HEK293 (cell line): ENCODE measurements around the gene PHF23.

Experiments
- BCL11A ChIP-seq: fragments of 450-650 bp; formaldehyde crosslinking; IDR thresholded peaks from 2 replicates; pipeline ENCODE4 v1.5.1; 2016; ENCODE audit warnings: low read depth, missing biosample characterization, missing genetic modification characterization
- EGR2 ChIP-seq: fragments of 450-650 bp; formaldehyde crosslinking; IDR thresholded peaks from 2 replicates; pipeline ENCODE4 v1.5.1; 2016; ENCODE audit warnings: low read depth, missing biosample characterization, missing genetic modification characterization
- GLI4 ChIP-seq: fragments of 450-650 bp; formaldehyde crosslinking; IDR thresholded peaks from 2 replicates; pipeline ENCODE4 v1.5.1; 2016; ENCODE audit warnings: missing biosample characterization, missing genetic modification characterization
- KLF8 ChIP-seq: fragments of 450-650 bp; formaldehyde crosslinking; IDR thresholded peaks from 2 replicates; pipeline ENCODE4 v1.5.1; 2016; ENCODE audit warnings: missing biosample characterization, missing genetic modification characterization
- SALL2 ChIP-seq: fragments of 450-650 bp; formaldehyde crosslinking; IDR thresholded peaks from 2 replicates; pipeline ENCODE4 v1.5.0; 2017; ENCODE audit warnings: missing biosample characterization, mild to moderate bottlenecking, missing genetic modification characterization, borderline replicate concordance
- SP7 ChIP-seq: fragments of 450-650 bp; formaldehyde crosslinking; IDR thresholded peaks from 2 replicates; pipeline ENCODE4 v1.5.1; 2016; ENCODE audit warnings: missing biosample characterization, missing genetic modification characterization
- ZBTB10 ChIP-seq: fragments of 450-650 bp; formaldehyde crosslinking; IDR thresholded peaks from 2 replicates; pipeline ENCODE4 v1.5.1; 2016; ENCODE audit warnings: missing biosample characterization, missing genetic modification characterization
- ZBTB26 ChIP-seq: fragments of 450-650 bp; formaldehyde crosslinking; optimal IDR thresholded peaks from 2 replicates; pipeline ENCODE3; 2016; ENCODE audit warnings: missing biosample characterization, mild to moderate bottlenecking, missing genetic modification characterization
- ZNF449 ChIP-seq: fragments of 450-650 bp; formaldehyde crosslinking; IDR thresholded peaks from 2 replicates; pipeline ENCODE4 v1.5.1; 2017; ENCODE audit warnings: missing biosample characterization, mild to moderate bottlenecking, missing genetic modification characterization, moderate library complexity
- ZNF48 ChIP-seq: fragments of 450-650 bp; formaldehyde crosslinking; IDR thresholded peaks from 2 replicates; pipeline ENCODE4 v1.5.1; 2016; ENCODE audit warnings: missing biosample characterization, missing genetic modification characterization
- ZNF518A ChIP-seq: fragments of 450-650 bp; formaldehyde crosslinking; conservative IDR thresholded peaks from 2 replicates; pipeline ENCODE4 v1.5.1; 2016; ENCODE audit warnings: low read depth, missing biosample characterization, missing genetic modification characterization
- ZNF548 ChIP-seq: fragments of 450-650 bp; formaldehyde crosslinking; IDR thresholded peaks from 2 replicates; pipeline ENCODE4 v1.5.1; 2016; ENCODE audit warnings: missing biosample characterization, missing genetic modification characterization
- ZNF664 ChIP-seq: fragments of 450-650 bp; formaldehyde crosslinking; IDR thresholded peaks from 2 replicates; pipeline ENCODE4 v1.5.1; 2016; ENCODE audit warnings: missing biosample characterization, missing genetic modification characterization
- ZNF704 ChIP-seq: fragments of 450-650 bp; formaldehyde crosslinking; IDR thresholded peaks from 2 replicates; pipeline ENCODE4 v1.5.1; 2016; ENCODE audit warnings: missing biosample characterization, missing genetic modification characterization
- ZNF777 ChIP-seq: fragments of 450-650 bp; formaldehyde crosslinking; IDR thresholded peaks from 2 replicates; pipeline ENCODE4 v1.5.1; 2017; ENCODE audit warnings: missing biosample characterization, missing genetic modification characterization, borderline replicate concordance

PHF23 gene

GRCh38 chr17:7252176-7253043 is 13.2 kb upstream of the PHF23 start, which contains the start of gene ELP5 (continued):
- TF ChIP-seq ZBTB26 (tag by site-specific recombination) (peak; percentile 57), ZNF548 (tag by site-specific recombination) (no peak), ZNF48 (tag by site-specific recombination) (no peak), GLI4 (tag by site-specific recombination) (peak; percentile 81; the same call in 1 of the 2 replicates), ZNF664 (tag by site-specific recombination) (no peak), KLF8 (tag by site-specific recombination) (peak; percentile 88), ZNF449 (tag by site-specific recombination) (peak; percentile 90), ZNF518A (no peak), SALL2 (tag by site-specific recombination) (no peak), ZBTB10 (tag by site-specific recombination) (peak; percentile 97), ZNF704 (tag by site-specific recombination) (no peak), SP7 (peak; percentile 85), ZNF777 (tag by site-specific recombination) (peak; percentile 71; the same call in 1 of the 2 replicates), EGR2 (tag by site-specific recombination) (peak; percentile 82), BCL11A (tag by site-specific recombination) (peak; percentile 75; the same call in 1 of the 2 replicates)
- TF ChIP-seq, all 188 proteins: peak for 81
